OCI-LY1 (cell line): ENCODE results near the gene BPIFA2.

ENCODE experiments used
- EZH2 ChIP-seq: fragments of 200-600 bp; sonication (generic), shearing (Covaris generic); IDR thresholded peaks from 2 replicates; pipeline ENCODE4 v1.8.0; 2017; ENCODE audit warnings: borderline replicate concordance, mixed run types, mild to moderate bottlenecking, antibody characterized with exemption, low read length, moderate library complexity, mixed read lengths
- TF ChIP-seq, protein P1 (sequence below): fragments of 200-600 bp; sonication (generic), shearing (Covaris generic); IDR thresholded peaks from 2 replicates; pipeline ENCODE4 v1.5.1; 2017; ENCODE audit warnings: mild to moderate bottlenecking, antibody characterized with exemption, low read length, moderate library complexity, mixed read lengths

DNA sequence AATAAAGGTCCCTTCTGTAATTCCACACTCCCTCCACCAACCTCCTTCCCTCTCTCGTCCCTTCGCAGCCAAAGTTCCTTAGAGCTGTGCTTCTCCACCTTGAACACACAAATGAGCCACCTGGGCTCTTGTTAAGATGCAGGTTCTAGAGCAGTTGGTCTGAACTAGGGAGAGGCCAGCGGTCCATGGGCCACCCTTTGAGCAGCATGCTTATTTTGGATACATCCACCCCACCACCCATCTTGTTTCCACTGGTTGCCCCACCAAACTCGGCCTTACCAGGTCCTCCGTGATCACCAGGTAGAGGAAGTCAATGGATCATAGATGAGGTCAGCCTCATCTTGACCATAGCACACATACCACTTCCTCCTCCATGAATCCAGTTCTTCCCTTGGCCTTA is 7.3 kb upstream of the BPIFA2 start:
- TF ChIP-seq, protein P1, sequence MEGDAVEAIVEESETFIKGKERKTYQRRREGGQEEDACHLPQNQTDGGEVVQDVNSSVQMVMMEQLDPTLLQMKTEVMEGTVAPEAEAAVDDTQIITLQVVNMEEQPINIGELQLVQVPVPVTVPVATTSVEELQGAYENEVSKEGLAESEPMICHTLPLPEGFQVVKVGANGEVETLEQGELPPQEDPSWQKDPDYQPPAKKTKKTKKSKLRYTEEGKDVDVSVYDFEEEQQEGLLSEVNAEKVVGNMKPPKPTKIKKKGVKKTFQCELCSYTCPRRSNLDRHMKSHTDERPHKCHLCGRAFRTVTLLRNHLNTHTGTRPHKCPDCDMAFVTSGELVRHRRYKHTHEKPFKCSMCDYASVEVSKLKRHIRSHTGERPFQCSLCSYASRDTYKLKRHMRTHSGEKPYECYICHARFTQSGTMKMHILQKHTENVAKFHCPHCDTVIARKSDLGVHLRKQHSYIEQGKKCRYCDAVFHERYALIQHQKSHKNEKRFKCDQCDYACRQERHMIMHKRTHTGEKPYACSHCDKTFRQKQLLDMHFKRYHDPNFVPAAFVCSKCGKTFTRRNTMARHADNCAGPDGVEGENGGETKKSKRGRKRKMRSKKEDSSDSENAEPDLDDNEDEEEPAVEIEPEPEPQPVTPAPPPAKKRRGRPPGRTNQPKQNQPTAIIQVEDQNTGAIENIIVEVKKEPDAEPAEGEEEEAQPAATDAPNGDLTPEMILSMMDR: no peak
- no peak for TF ChIP-seq EZH2
